Lung (tissue), 12 donors: ENCODE measurements around the gene SIPA1. TPM values are rescaled to one million over a fixed set of nuclear protein-coding genes. Genes with fewer than 3 reads are reported as not detected.

ENCODE experiments used
- ATAC-seq: fragments of 200-7000 bp; cut with Tn5 transposase; one replicate; pipeline ENCODE4 v1.9.1; 2020; ENCODE audit warnings: moderate number of reproducible peaks; ENCODE audit not compliant: insufficient read depth, low FRiP score
- DNase-seq, 3 donors: peaks; one replicate each; pipeline ENCODE4 v3.0.0-alpha.2; 2013 to 2017
- H3K27ac ChIP-seq, 2 donors: one replicate each; pipeline ENCODE4 v1.5.1; 2013; ENCODE audit warnings: mild to moderate bottlenecking in 2 of 2, moderate library complexity in 2 of 2, control low read depth in 1 of 2, inconsistent platforms in 1 of 2, low read depth in 1 of 2, low read length in 1 of 2
- H3K27me3 ChIP-seq, 3 donors: one replicate each; pipeline ENCODE4 v1.5.1; 2013; ENCODE audit warnings: low read length in 2 of 3; ENCODE audit not compliant: control insufficient read depth in 3 of 3, insufficient read depth in 3 of 3
- H3K36me3 ChIP-seq, 4 donors: one replicate each; pipeline ENCODE4 v1.5.1; 2013; ENCODE audit warnings: low read length in 4 of 4, mild to moderate bottlenecking in 1 of 4, moderate library complexity in 1 of 4; ENCODE audit not compliant: control insufficient read depth in 4 of 4, insufficient read depth in 4 of 4
- H3K4me1 ChIP-seq, 5 donors: one replicate each; pipeline ENCODE4 v1.5.1; 2013; ENCODE audit warnings: low read length in 5 of 5, mild to moderate bottlenecking in 2 of 5, moderate library complexity in 1 of 5; ENCODE audit not compliant: control insufficient read depth in 5 of 5, insufficient read depth in 5 of 5
- H3K4me3 ChIP-seq: one replicate; pipeline ENCODE4 v1.5.1; 2013; ENCODE audit warnings: mild to moderate bottlenecking, control low read depth, moderate library complexity
- H3K9ac ChIP-seq, 2 donors: one replicate each; pipeline ENCODE4 v1.5.1; 2013; ENCODE audit warnings: low read length in 2 of 2, control low read depth in 1 of 2; ENCODE audit not compliant: insufficient read depth in 1 of 2
- H3K9me3 ChIP-seq, 4 donors: one replicate each; pipeline ENCODE4 v1.5.1; 2013; ENCODE audit warnings: low read length in 3 of 4, mild to moderate bottlenecking in 1 of 4, moderate library complexity in 1 of 4; ENCODE audit not compliant: control insufficient read depth in 4 of 4, insufficient read depth in 3 of 4
- CTCF ChIP-seq: IDR thresholded peaks from 2 replicates; pipeline ENCODE4 v1.5.1; 2012; ENCODE audit warnings: mild to moderate bottlenecking; ENCODE audit errors: control extremely low read depth, extremely low read depth
- WGBS, 2 donors: extraction: QIAGEN DNeasy Blood & Tissue Kit; methylation state at CpG; one replicate each; pipeline ENCODE4 v1.1.7; 2013; 5-methylcytosine and 5-hydroxymethylcytosine counted together
- polyA plus RNA-seq, 2 donors: library from polyadenylated mRNA; stranded (reverse); fragments of 200-250 nt; gene quantifications; one replicate each; pipeline ENCODE4 v1.2.1, GENCODE V29; 2013
- total RNA-seq, 2 donors: library from RNA; depleted of rRNA in 1 of 2; stranded (reverse); fragments of >200 nt in 1 of 2; gene quantifications; one replicate each; pipeline ENCODE4 v1.2.1, GENCODE V29; 2014 to 2021
- donor health status: control.
- donor health status: control.
- donor health status: Bipolar disorder and iron deficiency.
- donor health status: healthy.
- donor health status: DM: yes; HTN: yes; CAD: no.

SIPA1 gene
- total and polyA plus RNA-seq, 4 donors = 39.7 to 102 (median 82.8) TPM

GRCh38 chr11:65653229-65654225 lies 15.6 kb downstream of the SIPA1 start:
- Histone ChIP-seq H3K36me3 (peaks cover 15 to 62% (median 25%) of the 10 kb centered on the region in 4 donors), H3K27me3 (no peaks in the 10 kb centered on the region), H3K4me3 (no peak overlapping the region), H3K9ac (peak overlapping the region; percentile 59 to 69), H3K27ac (peak overlapping the region; percentile 96), H3K9me3 (no peaks in the 10 kb centered on the region), H3K4me1 (peaks cover 0 to 32% (median 19%) of the 10 kb centered on the region in 5 donors)
- 29 to 36% methylated on average over 12 of the region's 12 CpGs for WGBS, 2 donors
- peak; percentile 0 for ATAC-seq
- DNase-seq = peak; percentile 72 to 87 (median 74)
- no peak for TF ChIP-seq CTCF

- WGBS, 2 donors = 89 to 94% methylated on average over 14 of the region's 14 CpGs
- Histone ChIP-seq H3K9me3 (no peaks in the 10 kb centered on the region), H3K27ac (peak overlapping the region in 1 of 2 donors; percentile 96), H3K36me3 (peaks cover 16 to 65% (median 29%) of the 10 kb centered on the region in 4 donors), H3K4me1 (peaks cover 0 to 32% (median 19%) of the 10 kb centered on the region in 5 donors), H3K4me3 (no peak overlapping the region), H3K9ac (no peak overlapping the region), H3K27me3 (no peaks in the 10 kb centered on the region)
- no peak for TF ChIP-seq CTCF
- DNase-seq (no peak), ATAC-seq (no peak)
These were observed 16.8 kb downstream of the SIPA1 start for GRCh38 chr11:65654375-65655349.

GRCh38 chr11:65655570-65656332 lies 17.9 kb downstream of the SIPA1 start:
- DNase-seq = no peak
- 88 to 91% methylated on average over 16 of the region's 16 CpGs for WGBS, 2 donors
- peaks cover 18 to 62% (median 35%) of the 10 kb centered on the region in 4 donors for H3K36me3 ChIP-seq

More at GRCh38 chr11:65655570-65656332, 17.9 kb downstream of the SIPA1 start:
- no peak for ATAC-seq
- peaks cover 0 to 29% (median 14%) of the 10 kb centered on the region in 5 donors for H3K4me1 ChIP-seq
- no peak overlapping the region for H3K4me3 ChIP-seq
- no peaks in the 10 kb centered on the region for H3K9me3 ChIP-seq
- no peaks in the 10 kb centered on the region for H3K27me3 ChIP-seq
- no peak overlapping the region for H3K9ac ChIP-seq
- H3K27ac ChIP-seq = no peak overlapping the region
- no peak for TF ChIP-seq CTCF
